Fibroblast of villous mesenchyme (primary cell): Measurements from ENCODE around the gene NDC80. TPM values are rescaled to one million over a fixed set of nuclear protein-coding genes. Genes with fewer than 3 reads are reported as not detected.
A peak's percentile ranks its signal among the peaks of the same experiment; 100 is the strongest.
"Not testable (repeated sequence)": the region's sequence is repeated elsewhere in the genome, so short reads cannot be mapped to it uniquely, and the experiment has no call there.

Experiments
- DNase-seq: peaks from one replicate; pipeline ENCODE4 v3.0.0-alpha.2; 2010; ENCODE audit warnings: low read depth
- H3K4me3 ChIP-seq: 2 replicates; pipeline ENCODE4 v1.5.1; 2011; ENCODE audit warnings: low read depth, mild to moderate bottlenecking, low read length
- CTCF ChIP-seq: IDR thresholded peaks from 2 replicates; pipeline ENCODE4 v1.5.1; 2012; ENCODE audit warnings: low read depth, mild to moderate bottlenecking, low read length; ENCODE audit not compliant: insufficient read depth
- small RNA-seq: library from RNA; depleted of rRNA; stranded (forward); fragments of <200 nt; gene quantifications from one replicate; pipeline ENCODE3, GENCODE V24; 2012
- total RNA-seq: library from RNA; depleted of rRNA; stranded (reverse); fragments of >200 nt; gene quantifications from 2 replicates; pipeline ENCODE4 v1.2.3, GENCODE V29; 2012

Gene NDC80
- total RNA-seq, 1 donor = 25.5 TPM

DNA sequence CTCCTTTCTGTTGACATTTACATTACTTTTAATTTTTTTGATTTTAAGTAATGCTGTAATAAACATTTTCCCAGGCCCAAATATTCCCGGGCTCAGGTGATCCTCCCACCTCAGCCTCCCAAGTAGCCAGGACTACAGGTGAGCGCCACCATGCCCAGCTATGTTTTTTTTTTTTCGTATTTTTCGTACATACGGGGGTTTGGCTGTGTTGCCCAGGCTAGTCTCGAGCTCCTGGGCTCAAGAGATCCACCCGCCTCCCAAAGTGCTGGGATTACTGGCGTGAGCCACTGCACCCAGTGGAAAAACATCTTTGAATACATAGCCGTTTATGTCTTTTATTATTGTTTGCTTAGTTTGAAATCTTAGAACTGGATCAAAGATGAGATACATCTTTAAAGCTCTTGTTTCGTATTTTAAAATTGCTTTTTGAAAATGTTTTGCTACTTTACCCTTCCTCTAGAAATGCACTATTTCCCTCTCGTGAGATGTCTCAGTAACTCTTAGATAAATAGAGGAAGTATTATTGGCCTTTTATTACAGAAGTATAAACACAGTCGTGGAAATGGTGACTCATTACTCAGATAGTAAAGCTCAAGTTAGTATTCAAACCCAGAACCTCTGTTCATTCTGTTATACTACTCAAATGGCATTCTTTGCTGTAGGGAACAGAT lies 86.6 kb downstream of the NDC80 start:
- no peak for TF ChIP-seq CTCF
- peak overlapping the region; percentile 74 for H3K4me3 ChIP-seq
- peak; percentile 92 for DNase-seq

- H3K4me3 ChIP-seq, DNase-seq: not testable (repeated sequence)
These were observed 89.5 kb downstream of the NDC80 start for GRCh38 chr18:2660849-2661248.

- not testable (repeated sequence) for DNase-seq, H3K4me3 ChIP-seq
These were observed 90.9 kb downstream of the NDC80 start for GRCh38 chr18:2662288-2662687.

DNA sequence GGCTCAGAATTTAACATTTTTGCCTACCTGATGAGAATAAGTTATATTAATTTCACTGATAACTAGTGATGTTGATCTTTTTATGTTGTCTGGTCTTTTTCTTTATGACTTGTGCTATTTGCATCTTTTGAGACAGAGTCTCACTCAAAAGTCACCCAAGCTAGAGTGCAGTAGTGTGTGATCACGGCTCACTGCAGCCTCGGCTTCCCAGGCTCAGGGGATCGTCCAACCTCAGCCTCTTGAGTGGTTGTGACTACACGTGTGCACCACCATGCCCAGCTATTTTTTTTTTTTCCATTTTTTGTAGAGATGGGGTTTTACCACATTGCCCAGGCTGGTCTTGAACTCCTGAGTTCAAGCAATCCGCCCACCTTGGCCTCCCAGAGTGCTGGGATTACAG lies 91.6 kb downstream of the NDC80 start:
- no peak overlapping the region for H3K4me3 ChIP-seq
- DNase-seq = no peak
- no peak for TF ChIP-seq CTCF

Small RNA genes within 50 kb of the gene (small RNA-seq; reads per million reads assigned to genes)
- gene RF00019 (not detected), gene RF01233 (not detected), gene RNU6-340P (not detected)

Other genes with a start within 250 kb of the NDC80 start
- gene METTL4, start 52 bp upstream of the NDC80 start, total RNA-seq = 8.7 and 15.1 TPM in 2 replicates
- gene SMCHD1, start 84.2 kb downstream of the NDC80 start, total RNA-seq = 72.8 and 104 TPM in 2 replicates